ENCODE measurements around the gene AMELY.

The AMELY gene

GRCh38 chrY:6929237-6929636, 17.7 kb upstream of the AMELY start:
- DNase-seq (ENCODE audit: low read depth), result no peak
- no peak overlapping the region for H3K4me3 ChIP-seq (ENCODE audit: control insufficient read depth, low read depth, low read length)
- no peak for TF ChIP-seq CTCF (IDR thresholded peaks at IDR 0.05; ENCODE audit: control insufficient read depth, insufficient read depth, low read depth, low read length, missing control alignments)

GRCh38 chrY:6928265-6928664, 16.7 kb upstream of the AMELY start:
- no peak overlapping the region for H3K4me3 ChIP-seq (ENCODE audit: control insufficient read depth, low read depth, low read length)
- no peak for DNase-seq (ENCODE audit: low read depth)
- no peak for TF ChIP-seq CTCF (IDR thresholded peaks at IDR 0.05; ENCODE audit: control insufficient read depth, insufficient read depth, low read depth, low read length, missing control alignments)

GRCh38 chrY:6921061-6921460, 9.5 kb upstream of the AMELY start:
- H3K4me3 ChIP-seq (ENCODE audit: control insufficient read depth, low read depth, low read length), result no peak overlapping the region

GRCh38 chrY:6913362-6913761, 1.8 kb upstream of the AMELY start:
- TF ChIP-seq CTCF (IDR thresholded peaks at IDR 0.05; ENCODE audit: control insufficient read depth, insufficient read depth, low read depth, low read length, missing control alignments), result no peak
- H3K4me3 ChIP-seq (ENCODE audit: control insufficient read depth, low read depth, low read length), result no peak overlapping the region

More at GRCh38 chrY:6921061-6921460, 9.5 kb upstream of the AMELY start:
- TF ChIP-seq CTCF (IDR thresholded peaks at IDR 0.05; ENCODE audit: control insufficient read depth, insufficient read depth, low read depth, low read length, missing control alignments), result no peak
- DNase-seq (ENCODE audit: low read depth), result no peak

GRCh38 chrY:6910372-6911252, 940 bp downstream of the AMELY start, which contains the start of gene TBL1Y:
TSS of gene TBL1Y (plus strand) at chrY:6910697. CDS start at chrY:7025085, 114,388 bp downstream.
- no peak within 1 kb of the TSS for H3K4me3 ChIP-seq (ENCODE audit: control insufficient read depth, low read depth, low read length)
- TF ChIP-seq CTCF (IDR thresholded peaks at IDR 0.05; ENCODE audit: control insufficient read depth, insufficient read depth, low read depth, low read length, missing control alignments), result no peak
- no peak for DNase-seq (ENCODE audit: low read depth)

More at GRCh38 chrY:6913362-6913761, 1.8 kb upstream of the AMELY start:
- DNase-seq (ENCODE audit: low read depth), result no peak

- no peak for DNase-seq (ENCODE audit: low read depth)
- H3K4me3 ChIP-seq (ENCODE audit: control insufficient read depth, low read depth, low read length), result no peak overlapping the region
- TF ChIP-seq CTCF (IDR thresholded peaks at IDR 0.05; ENCODE audit: control insufficient read depth, insufficient read depth, low read depth, low read length, missing control alignments), result no peak
Observed at GRCh38 chrY:6909856-6910255, 1.7 kb downstream of the AMELY start.
